AG10803 (cell line): ENCODE measurements around the gene CYB5R4.

Experiments
- DNase-seq: peaks from one replicate; pipeline ENCODE4 v3.0.0; 2010; ENCODE audit warnings: low read depth
- H3K4me3 ChIP-seq: 2 replicates; pipeline ENCODE4 v1.5.1; 2011; ENCODE audit warnings: mild to moderate bottlenecking, low read length, control low read depth
- TF ChIP-seq, protein P1 (sequence below): conservative IDR thresholded peaks from 2 replicates; pipeline ENCODE4 v1.5.1; 2011; ENCODE audit warnings: mild to moderate bottlenecking, low read length, control low read depth, inconsistent platforms

CYB5R4 gene

DNA sequence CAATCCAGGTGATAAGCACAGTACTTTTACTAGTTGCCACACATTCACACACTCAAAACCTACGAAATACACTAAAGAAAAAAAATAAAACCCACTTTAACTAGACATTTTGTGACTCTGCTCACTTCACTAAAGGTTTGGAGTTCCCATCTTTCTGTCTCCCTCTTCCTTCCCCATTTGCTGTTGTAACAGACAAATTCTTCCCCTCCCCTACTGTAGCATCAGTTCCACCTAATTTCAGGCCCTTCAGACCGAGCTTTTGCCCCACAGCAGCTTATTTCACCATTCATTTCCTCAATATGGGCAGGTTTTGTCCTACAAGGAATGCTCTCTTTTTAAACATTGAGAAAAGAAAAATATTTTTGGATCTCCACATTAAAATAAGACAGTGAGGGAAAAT lies 142.7 kb downstream of the CYB5R4 start:
- no peak overlapping the region for H3K4me3 ChIP-seq
- no peak for DNase-seq
- TF ChIP-seq, protein P1, sequence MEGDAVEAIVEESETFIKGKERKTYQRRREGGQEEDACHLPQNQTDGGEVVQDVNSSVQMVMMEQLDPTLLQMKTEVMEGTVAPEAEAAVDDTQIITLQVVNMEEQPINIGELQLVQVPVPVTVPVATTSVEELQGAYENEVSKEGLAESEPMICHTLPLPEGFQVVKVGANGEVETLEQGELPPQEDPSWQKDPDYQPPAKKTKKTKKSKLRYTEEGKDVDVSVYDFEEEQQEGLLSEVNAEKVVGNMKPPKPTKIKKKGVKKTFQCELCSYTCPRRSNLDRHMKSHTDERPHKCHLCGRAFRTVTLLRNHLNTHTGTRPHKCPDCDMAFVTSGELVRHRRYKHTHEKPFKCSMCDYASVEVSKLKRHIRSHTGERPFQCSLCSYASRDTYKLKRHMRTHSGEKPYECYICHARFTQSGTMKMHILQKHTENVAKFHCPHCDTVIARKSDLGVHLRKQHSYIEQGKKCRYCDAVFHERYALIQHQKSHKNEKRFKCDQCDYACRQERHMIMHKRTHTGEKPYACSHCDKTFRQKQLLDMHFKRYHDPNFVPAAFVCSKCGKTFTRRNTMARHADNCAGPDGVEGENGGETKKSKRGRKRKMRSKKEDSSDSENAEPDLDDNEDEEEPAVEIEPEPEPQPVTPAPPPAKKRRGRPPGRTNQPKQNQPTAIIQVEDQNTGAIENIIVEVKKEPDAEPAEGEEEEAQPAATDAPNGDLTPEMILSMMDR: no peak

DNA sequence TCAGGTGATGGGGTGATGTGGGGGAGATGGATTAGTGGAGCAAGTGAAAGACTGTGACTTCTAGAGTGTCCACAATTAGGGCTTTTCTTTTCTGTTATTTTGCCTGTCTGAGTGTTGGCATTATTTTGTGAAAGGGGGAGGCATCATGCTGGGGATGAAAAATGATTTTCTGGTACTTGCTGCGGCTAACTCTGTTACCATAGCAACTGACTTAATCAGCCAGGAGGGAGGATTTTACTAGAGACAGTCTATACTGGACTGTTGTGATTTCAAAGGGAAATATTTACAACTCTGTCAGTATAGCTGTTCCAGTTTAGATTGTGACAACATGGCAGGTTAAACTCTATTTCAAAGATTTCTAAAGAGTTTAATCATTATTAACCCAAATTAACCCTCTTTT lies 143.6 kb downstream of the CYB5R4 start:
- TF ChIP-seq, protein P1: no peak
- no peak for DNase-seq
- H3K4me3 ChIP-seq: no peak overlapping the region

DNA sequence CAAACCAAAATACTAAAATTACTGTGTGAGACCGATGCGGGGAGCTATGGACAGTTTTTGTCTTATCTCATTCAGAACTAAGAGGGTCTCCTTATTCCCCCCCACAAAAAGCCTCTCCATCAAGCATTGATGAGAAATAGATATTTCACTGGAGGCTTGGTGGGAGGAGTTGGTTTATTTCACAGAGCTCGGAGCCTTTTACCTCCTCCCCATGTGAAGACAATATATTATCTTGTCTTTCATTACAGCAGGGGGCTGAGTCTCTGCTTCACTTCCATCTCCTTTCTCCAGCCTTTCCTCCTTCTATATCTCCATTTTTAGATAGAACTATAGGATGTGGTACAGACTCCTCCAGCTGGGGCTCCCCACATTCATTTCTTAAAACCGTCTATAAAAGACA lies 144.2 kb downstream of the CYB5R4 start:
- TF ChIP-seq, protein P1: no peak
- no peak for DNase-seq

DNA sequence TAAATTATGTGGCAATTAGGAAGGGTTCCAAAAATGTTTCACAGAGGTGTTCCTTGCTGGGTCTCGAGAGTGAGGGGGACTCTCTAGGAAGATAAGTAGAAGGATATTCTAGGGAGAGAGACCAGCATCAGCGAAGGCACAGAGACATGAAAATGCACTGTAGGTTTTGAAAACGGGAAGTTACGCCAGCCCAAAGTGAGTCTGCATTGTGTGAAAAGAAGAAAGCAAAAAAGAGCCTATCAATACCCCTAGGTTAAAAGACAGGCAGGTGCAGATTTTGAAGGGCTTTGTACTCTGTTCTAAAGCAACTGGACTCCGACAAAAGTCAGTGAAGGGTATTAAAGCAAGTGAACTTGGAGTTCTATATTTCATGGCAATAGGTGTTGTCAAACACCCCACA lies 148.4 kb downstream of the CYB5R4 start:
- TF ChIP-seq, protein P1: no peak
- no peak overlapping the region for H3K4me3 ChIP-seq
- no peak for DNase-seq

More for the DNA sequence above, 144.2 kb downstream of the CYB5R4 start:
- no peak overlapping the region for H3K4me3 ChIP-seq

DNA sequence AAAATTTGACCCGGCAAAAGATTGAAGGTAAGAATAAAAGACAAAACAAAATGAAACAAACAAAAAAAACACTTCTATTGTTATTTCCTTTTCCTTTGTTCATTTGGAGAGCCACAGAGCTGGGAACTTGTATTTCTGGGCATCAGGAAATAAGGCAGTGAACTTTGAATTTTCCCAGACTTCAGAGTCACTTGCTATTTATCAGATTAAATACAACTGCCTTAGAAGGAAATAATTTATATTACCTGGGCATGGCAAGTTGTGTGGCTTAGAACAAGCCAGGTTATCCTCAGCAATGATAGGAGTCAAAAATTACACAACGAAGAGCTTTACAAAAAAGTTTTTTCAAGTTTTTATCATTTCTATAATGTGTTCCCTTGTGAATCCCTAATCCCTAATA lies 153.9 kb downstream of the CYB5R4 start:
- TF ChIP-seq, protein P1: no peak
- H3K4me3 ChIP-seq: no peak overlapping the region
- DNase-seq: no peak

DNA sequence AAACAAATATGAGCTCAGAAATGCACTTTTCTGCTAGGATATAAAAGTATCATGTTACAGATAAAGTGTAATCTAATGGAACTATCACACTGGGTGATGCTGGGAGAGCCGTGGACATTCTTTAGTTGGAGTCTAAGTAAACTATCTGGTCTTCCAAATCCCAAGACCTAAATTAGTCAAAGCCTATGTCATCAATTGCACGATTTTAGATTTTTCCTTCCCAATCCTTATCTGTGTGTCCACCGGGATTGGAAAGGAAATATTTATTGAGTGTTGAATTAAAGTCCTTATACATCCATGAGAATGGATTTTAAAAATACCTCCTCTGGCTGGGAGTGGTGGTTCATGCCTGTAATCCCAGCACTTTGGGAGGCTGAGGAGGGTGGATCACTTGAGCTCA lies 154.4 kb downstream of the CYB5R4 start:
- H3K4me3 ChIP-seq: no peak overlapping the region
- DNase-seq: no peak
- TF ChIP-seq, protein P1: no peak

DNA sequence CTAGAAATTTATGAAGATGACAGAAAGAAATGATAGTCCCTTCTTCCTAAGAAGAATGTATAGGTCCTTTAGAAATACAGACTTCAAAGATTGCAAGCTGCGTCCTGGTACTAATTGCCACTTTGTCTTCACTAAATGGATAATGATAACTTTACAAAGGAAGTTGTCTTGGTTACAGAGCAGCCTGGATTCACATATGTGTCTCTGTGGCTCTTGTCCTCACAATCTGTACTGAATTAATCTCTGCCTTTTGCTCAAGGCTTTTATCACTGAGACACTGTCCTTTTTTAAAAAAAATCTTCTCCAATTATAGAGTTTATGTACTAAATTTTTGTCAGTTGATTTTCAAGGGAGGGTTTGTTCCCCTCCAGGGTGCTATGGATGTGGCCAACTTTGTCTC lies 156.5 kb downstream of the CYB5R4 start:
- TF ChIP-seq, protein P1: no peak
- H3K4me3 ChIP-seq: no peak overlapping the region
- DNase-seq: no peak
